PC-9 (cell line): ENCODE measurements around the gene CSNK2A1. TPM values are rescaled to one million over a fixed set of nuclear protein-coding genes. Genes with fewer than 3 reads are reported as not detected.
A peak's percentile ranks its signal among the peaks of the same experiment; 100 is the strongest.
"Not testable (repeated sequence)": the region's sequence is repeated elsewhere in the genome, so short reads cannot be mapped to it uniquely, and the experiment has no call there.

Experiments
- BruUV-seq: library from RNA; stranded (reverse); fragments of 400-500 nt; replicated peaks from 2 replicates; lab custom pipeline; 2021; lab: Mats Ljungman, UMichigan
- CTCF ChIA-PET: fragments of 300-600 bp; sonication (Branson Sonifier 250); formaldehyde crosslinking; loops from one replicate; lab custom pipeline; 2022; ENCODE audit warnings: antibody characterized with exemption; lab: Charles Lee
- POLR2A ChIA-PET: fragments of 300-600 bp; sonication (Branson Sonifier 250); formaldehyde crosslinking; loops from one replicate; lab custom pipeline; 2022; ENCODE audit warnings: antibody characterized with exemption; ENCODE audit not compliant: unreplicated experiment; lab: Charles Lee
- DNase-seq, 2 experiments: peaks; one replicate each; pipeline versions ENCODE4 v3.0.0 to v3.0.0-alpha.2; 2015 to 2022; ENCODE audit warnings: mixed read lengths in 1 of 2
- H2AFZ ChIP-seq: fragments of 200-600 bp; sonication (generic); 2 replicates; pipeline ENCODE4 v1.8.1; 2017; ENCODE audit warnings: antibody characterized with exemption
- H3F3A ChIP-seq: fragments of 200-600 bp; sonication (generic); 2 replicates; pipeline ENCODE4 v1.8.1; 2017; ENCODE audit warnings: antibody characterized with exemption, mild to moderate bottlenecking, low read depth; ENCODE audit not compliant: insufficient read depth
- H3K27ac ChIP-seq: fragments of 200-600 bp; sonication (generic); 2 replicates; pipeline ENCODE4 v1.6.1; 2016; ENCODE audit warnings: mixed run types
- H3K27me3 ChIP-seq: fragments of 200-600 bp; sonication (generic); 2 replicates; pipeline ENCODE4 v1.6.1; 2016; ENCODE audit warnings: low read depth, mixed run types; ENCODE audit not compliant: insufficient read depth
- H3K36me3 ChIP-seq: fragments of 200-600 bp; sonication (generic); 2 replicates; pipeline ENCODE4 v1.6.1; 2016; ENCODE audit warnings: low read depth, mixed run types
- H3K4me1 ChIP-seq: fragments of 200-600 bp; sonication (generic); replicated peaks from 2 replicates; pipeline ENCODE4 v1.6.1; 2016; ENCODE audit warnings: mixed run types; ENCODE audit not compliant: insufficient read depth
- H3K4me2 ChIP-seq: fragments of 200-600 bp; sonication (generic); 2 replicates; pipeline ENCODE4 v1.6.1; 2017; ENCODE audit warnings: mixed run types
- H3K4me3 ChIP-seq: fragments of 200-600 bp; sonication (generic); 2 replicates; pipeline ENCODE4 v1.6.1; 2016; ENCODE audit warnings: mixed run types
- H3K79me2 ChIP-seq: fragments of 200-600 bp; sonication (generic); 2 replicates; pipeline ENCODE4 v1.6.1; 2017; ENCODE audit warnings: low read depth, mixed run types
- H3K9me2 ChIP-seq: fragments of 200-600 bp; sonication (generic); 2 replicates; pipeline ENCODE4 v1.8.1; 2017; ENCODE audit warnings: mild to moderate bottlenecking; ENCODE audit not compliant: insufficient read depth
- H3K9me3 ChIP-seq: fragments of 200-600 bp; sonication (generic); 2 replicates; pipeline ENCODE4 v1.8.1; 2016; ENCODE audit warnings: low read depth; ENCODE audit not compliant: insufficient read depth
- H4K20me1 ChIP-seq: fragments of 200-600 bp; sonication (generic); 2 replicates; pipeline ENCODE4 v1.8.1; 2017; ENCODE audit not compliant: insufficient read depth
- CTCF ChIP-seq: fragments of 200-600 bp; sonication (generic); conservative IDR thresholded peaks from 2 replicates; pipeline ENCODE4 v1.6.1; 2017; ENCODE audit warnings: mixed run types, antibody characterized with exemption, mild to moderate bottlenecking, moderate library complexity
- EZH2 ChIP-seq: fragments of 200-600 bp; sonication (generic); IDR thresholded peaks from 2 replicates; pipeline ENCODE4 v1.8.0; 2017; ENCODE audit warnings: antibody characterized with exemption, low read depth
- intact Hi-C: fragments of 100-400 bp; cut with micrococcal nuclease; formaldehyde crosslinking; loops from one replicate; pipeline ENCODE4 v1.10.0; 2022; ENCODE audit not compliant: unreplicated experiment
- total RNA-seq: library from RNA; stranded (reverse); gene quantifications from 2 replicates; pipeline ENCODE4 v1.2.3, GENCODE V29; 2021

CSNK2A1 gene
- total RNA-seq, 1 experiment from 2014 or later = 222 TPM

GRCh38 chr20:478949-479429 lies 64.6 kb downstream of the CSNK2A1 start:
- Histone ChIP-seq H3K9me3 (no peaks in the 10 kb centered on the region), H3K4me3 (no peak overlapping the region), H3K4me1 (no peaks in the 10 kb centered on the region), H3K36me3 (0 out of 2 replicates have a peak, but pooled peaks cover 19% of the 10 kb centered on the region), H3F3A (peaks cover 32% of the 10 kb centered on the region; the same call in 1 of the 2 replicates), H3K27me3 (no peaks in the 10 kb centered on the region), H3K27ac (no peak overlapping the region), H3K79me2 (no peaks in the 10 kb centered on the region), H3K4me2 (no peak overlapping the region), H4K20me1 (peaks cover 9% of the 10 kb centered on the region; the same call in 1 of the 2 replicates), H2AFZ (no peak overlapping the region), H3K9me2 (no peaks in the 10 kb centered on the region)
- TF ChIP-seq CTCF (peak; percentile 79), EZH2 (no peak)
- intact Hi-C loops = loop anchor here (1.0 kb wide), 2 partner anchors 48 to 125 kb away; no protein-coding TSS in a partner anchor
- no TSS peak for BruUV-seq
- DNase-seq = peak in 1 of 2 experiments; percentile 21
- ChIA-PET POLR2A (no interaction called here), CTCF (no interaction called here)

- POLR2A ChIA-PET = no interaction called here
- Histone ChIP-seq H3K9me2 (no peaks in the 10 kb centered on the region), H3K4me2 (no peak overlapping the region), H3K4me1 (no peaks in the 10 kb centered on the region), H2AFZ (no peak overlapping the region), H3K79me2 (no peaks in the 10 kb centered on the region), H3K4me3 (no peak overlapping the region), H3K27ac (no peak overlapping the region), H4K20me1 (peaks cover 9% of the 10 kb centered on the region; the same call in 1 of the 2 replicates), H3F3A (peaks cover 32% of the 10 kb centered on the region; the same call in 1 of the 2 replicates), H3K27me3 (no peaks in the 10 kb centered on the region), H3K36me3 (0 out of 2 replicates have a peak, but pooled peaks cover 12% of the 10 kb centered on the region), H3K9me3 (no peaks in the 10 kb centered on the region)
- intact Hi-C loops = no loop called here
- no peak for DNase-seq
- TF ChIP-seq CTCF (no peak), EZH2 (no peak)
- BruUV-seq = TSS peak; percentile 1
- CTCF ChIA-PET = interaction anchor here (0.6 to 0.7 kb wide), 4 partner anchors 47 to 643 kb away, joined by 6 to 11 read pairs (median 8); no protein-coding TSS in a partner anchor
Observed at GRCh38 chr20:478010-478948, 65.3 kb downstream of the CSNK2A1 start.

GRCh38 chr20:476561-477249 lies 66.9 kb downstream of the CSNK2A1 start:
- intact Hi-C loops, DNase-seq, H3K27me3 ChIP-seq: not testable (repeated sequence)

More at GRCh38 chr20:476561-477249, 66.9 kb downstream of the CSNK2A1 start:
- H3K27ac ChIP-seq, H2AFZ ChIP-seq, H4K20me1 ChIP-seq, BruUV-seq, POLR2A ChIA-PET, H3K4me1 ChIP-seq, H3K4me2 ChIP-seq, H3K4me3 ChIP-seq, H3K9me2 ChIP-seq, H3K79me2 ChIP-seq, H3K9me3 ChIP-seq: not testable (repeated sequence)
- H3F3A ChIP-seq = peaks cover 31% of the 10 kb centered on the region; the same call in 1 of the 2 replicates
- CTCF ChIA-PET = interaction anchor here (0.5 to 0.8 kb wide), 2 partner anchors 34 to 122 kb away, joined by 3 read pairs; no protein-coding TSS in a partner anchor
- H3K36me3 ChIP-seq = 0 out of 2 replicates have a peak, but pooled peaks cover 12% of the 10 kb centered on the region
